GM18861 (cell line): ENCODE data around the gene PPP2CA.

Experiments used
- ATAC-seq: cut with Tn5 transposase; IDR thresholded peaks from one replicate; pipeline ENCODE4 v1.9.1; 2021; ENCODE audit not compliant: unreplicated experiment

The PPP2CA gene

DNA sequence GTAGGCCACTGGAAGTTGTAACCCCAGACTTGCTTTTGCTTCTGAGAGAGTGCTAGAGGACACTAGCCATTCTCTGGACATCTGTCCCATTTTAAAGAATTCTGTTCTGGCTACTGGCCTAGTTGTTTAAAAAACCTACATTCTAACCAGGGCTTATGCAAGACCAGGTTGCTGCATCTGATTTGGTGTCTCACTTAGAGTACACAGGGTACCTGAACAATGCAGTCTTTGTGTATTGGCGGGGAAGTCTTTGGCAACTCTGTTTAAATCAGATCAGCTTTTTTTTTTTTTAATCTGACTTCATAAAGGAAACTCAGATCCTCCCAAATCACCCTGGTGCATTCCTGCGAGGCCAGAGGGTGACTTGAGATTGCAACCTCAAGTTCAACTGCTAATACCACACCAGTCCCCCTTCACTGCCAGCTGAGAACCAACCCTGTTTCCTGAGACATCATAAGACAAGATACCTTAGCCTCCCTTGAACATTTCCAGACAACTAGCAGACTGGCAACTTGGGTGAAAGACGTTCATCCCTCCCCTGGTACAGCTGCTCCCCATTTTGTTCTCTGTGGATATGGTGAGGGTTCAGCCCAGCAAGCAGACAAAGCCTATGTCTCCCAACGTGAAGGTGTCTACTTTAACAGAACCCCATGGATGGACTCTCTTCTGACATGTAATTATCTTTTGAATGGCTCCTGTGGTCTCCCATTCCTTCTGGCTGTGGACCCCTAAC is 76.1 kb downstream of the PPP2CA start:
- no peak for ATAC-seq

DNA sequence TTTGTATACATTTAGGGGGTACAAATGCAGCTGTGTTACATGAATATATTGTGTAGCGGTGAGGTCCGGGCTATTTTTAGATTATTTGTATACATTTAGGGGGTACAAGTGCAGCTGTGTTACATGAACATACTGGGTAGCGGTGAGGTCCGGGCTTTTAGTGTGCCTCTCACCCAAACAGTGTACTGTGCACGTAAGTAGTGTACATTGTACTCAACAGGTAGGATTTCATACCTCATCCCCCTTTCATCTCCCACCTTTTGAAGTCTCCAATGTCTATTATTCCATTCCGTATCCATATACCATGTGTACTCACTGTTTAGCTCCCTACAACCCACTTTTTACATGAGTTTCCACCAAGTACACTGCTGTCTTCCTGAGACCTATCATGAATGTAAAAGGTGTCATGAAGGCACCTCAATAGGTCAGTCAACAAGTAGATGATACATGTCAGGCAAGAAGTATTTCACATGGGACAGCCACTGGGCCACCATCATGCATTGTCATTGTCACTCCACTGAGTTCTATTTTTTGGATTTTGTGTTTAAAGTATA is 76.8 kb downstream of the PPP2CA start:
- no peak for ATAC-seq

DNA sequence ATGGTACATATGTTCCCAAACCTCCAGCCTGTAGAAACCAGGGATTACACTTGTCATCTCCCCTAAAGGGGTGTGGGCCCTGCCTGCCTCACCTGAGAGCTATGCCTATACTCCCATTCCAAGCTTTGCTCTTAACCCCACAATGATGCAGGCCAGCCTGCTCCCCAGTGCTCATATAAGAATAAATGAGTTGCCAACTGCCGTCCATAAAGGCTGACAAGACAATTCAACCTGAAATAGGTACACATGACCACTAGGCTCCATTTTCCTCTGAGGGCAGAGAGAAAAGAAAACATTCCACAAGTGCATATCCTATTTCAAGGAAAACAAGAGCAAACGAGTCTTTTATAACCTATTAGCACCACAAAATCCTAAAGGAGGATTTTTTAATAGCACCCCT is 77.6 kb downstream of the PPP2CA start:
- ATAC-seq: no peak

DNA sequence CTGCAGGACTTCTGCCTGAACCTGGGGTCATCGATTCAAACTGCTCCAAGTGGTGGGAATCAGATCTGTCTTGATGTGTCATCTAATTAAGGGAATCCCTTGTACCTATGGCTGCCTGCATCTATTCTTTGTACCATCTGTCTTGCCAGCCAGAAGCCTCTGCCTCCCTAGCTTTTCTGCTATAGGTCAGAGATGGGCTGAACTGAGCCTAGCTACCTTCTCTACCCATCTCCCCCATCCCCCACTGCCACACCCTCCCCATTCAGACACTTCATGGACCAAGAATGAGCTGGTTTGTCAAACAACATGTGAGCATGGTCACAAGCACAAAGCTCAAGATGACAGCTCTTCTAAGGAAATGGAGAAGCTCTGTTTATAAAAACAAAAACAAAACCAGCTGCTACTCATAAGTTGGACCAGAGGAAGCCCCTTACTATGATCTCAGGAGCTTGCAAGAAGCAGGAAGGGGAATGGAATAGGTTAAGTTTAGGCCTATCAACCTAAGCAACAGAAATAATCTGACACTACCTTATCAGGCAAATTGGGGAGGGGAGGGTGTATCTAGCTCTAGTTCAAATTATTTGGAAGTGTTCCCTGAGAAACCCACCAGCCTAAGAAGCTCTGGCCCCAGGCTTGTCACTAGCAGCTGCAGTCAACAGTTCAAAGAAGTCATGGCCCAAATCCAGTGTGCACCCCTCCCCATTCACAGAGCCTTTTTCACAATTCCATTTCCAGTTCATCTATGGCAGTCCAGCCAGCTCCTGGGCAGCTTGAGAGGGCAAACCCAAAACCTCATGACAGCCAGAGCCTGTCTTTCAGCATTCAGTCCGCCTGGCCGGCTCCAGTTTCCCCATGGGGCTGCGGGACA is 79.0 kb downstream of the PPP2CA start:
- no peak for ATAC-seq

DNA sequence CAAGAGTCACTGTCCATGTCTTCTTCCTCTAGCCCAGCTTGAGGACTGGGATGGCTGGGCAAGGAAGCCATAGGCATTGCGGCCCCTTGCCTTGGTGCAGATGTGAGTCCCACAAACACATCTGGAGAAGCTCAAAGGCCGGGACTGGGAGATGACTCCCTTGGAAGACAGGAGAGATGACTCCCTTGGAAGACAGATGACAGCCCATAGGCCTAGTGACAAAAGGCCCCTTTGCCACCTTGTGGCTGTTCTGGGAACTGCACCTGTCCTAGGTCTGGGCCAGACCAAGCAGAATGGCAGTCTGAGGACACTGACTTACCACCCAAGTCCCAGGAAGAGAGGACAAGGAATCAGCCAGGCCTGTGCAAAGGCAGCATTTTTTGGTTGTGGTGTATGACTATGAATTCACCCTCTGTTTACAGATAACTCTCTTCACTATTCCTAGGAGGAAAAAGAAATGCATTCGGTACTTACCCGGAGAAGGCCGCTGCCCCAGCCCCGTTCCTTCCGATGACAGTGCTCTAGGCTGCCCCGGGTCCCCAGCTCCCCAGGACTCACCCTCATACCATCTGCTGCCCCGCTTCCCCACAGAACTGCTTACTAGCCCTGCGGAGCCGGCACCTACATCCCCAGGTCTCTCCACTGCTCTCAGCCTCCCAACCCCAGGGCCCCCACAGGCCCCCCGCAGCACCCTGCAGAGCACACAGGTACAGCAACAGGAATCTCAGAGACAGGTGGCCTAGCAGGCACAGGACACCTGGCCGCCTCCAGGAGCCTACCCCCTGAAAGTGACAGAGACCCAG is 79.9 kb downstream of the PPP2CA start:
- ATAC-seq: no peak

DNA sequence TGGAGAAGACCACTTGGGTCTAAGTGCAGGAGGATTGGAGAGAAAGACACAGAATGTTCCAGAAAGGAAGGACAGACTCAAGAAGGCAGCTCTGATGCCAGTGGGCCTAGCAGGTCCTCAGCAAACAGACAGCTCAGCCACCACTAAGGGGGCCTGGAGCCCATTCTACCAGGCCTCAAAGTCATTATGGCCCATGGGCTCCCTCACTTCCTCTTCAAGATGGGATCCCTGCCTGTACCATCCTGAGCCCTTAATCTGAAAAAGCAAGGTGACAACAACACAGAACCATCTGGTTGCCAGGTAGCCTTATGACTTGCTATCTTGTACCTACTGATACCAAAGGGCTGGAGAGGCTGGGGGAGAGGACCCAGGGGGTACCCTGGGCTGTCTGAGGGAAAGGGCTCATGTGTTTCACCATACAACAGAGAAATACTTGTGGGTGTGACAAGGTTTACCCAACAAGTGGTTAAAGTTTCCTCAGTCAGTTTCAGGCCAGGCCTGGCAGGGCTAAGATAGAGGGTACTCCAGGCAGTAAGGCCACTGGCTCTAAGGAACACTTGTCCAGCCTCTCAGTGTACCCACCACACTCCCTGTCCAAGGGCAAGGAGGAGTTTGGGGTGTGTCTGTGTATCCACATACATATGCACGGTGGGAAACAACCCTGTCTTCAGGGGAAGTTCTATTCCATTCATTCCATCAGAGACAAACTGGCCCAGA is 80.7 kb downstream of the PPP2CA start:
- ATAC-seq: no peak
